GM12873 (cell line): Measurements from ENCODE around the gene STAP2.

ENCODE experiments used
- TF ChIP-seq, protein P1 (sequence below): IDR thresholded peaks from 2 replicates; pipeline ENCODE4 v1.5.1; 2012; ENCODE audit warnings: low read depth, mild to moderate bottlenecking, moderate library complexity, low read length, control low read depth; ENCODE audit not compliant: insufficient read depth; ENCODE audit errors: missing control alignments

The STAP2 gene

DNA sequence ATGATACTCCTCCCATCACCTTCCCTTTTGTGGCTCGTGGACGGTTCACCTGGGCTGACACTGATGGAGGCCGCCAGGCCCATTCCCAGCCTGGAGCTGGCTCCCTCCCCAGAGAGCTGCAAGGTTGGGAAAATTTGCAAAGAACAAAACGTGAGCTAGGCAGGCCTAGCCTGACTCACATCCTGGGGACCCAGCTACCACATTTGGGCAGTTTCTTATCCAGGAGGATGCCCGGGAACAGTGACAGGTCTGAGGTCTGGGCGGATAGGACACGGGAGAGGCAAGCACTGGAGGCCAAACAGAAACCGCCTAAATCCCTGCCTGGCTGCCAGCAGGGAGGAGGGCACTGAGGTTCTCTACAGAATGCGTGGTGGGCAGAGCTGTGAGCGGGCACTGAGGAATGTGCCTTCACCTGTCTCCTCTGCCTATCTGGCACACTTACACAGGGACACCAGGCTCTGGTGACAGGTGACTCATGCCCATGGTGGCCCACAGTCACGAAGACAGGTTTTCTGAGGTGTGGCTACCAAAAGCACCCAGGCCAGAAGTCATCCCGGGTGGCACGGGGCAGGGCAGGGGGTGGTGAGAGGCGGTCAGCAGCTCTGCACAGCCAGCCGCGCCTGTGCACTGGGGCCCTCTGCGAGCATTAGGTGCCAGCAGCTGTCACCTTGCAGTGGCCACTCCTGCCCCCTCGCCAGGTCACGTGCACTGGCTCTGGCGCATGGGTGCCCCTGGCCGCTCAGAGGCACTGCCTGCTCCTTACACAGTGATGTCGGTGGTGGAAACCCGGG is 38.6 kb upstream of the STAP2 start:
- TF ChIP-seq, protein P1, sequence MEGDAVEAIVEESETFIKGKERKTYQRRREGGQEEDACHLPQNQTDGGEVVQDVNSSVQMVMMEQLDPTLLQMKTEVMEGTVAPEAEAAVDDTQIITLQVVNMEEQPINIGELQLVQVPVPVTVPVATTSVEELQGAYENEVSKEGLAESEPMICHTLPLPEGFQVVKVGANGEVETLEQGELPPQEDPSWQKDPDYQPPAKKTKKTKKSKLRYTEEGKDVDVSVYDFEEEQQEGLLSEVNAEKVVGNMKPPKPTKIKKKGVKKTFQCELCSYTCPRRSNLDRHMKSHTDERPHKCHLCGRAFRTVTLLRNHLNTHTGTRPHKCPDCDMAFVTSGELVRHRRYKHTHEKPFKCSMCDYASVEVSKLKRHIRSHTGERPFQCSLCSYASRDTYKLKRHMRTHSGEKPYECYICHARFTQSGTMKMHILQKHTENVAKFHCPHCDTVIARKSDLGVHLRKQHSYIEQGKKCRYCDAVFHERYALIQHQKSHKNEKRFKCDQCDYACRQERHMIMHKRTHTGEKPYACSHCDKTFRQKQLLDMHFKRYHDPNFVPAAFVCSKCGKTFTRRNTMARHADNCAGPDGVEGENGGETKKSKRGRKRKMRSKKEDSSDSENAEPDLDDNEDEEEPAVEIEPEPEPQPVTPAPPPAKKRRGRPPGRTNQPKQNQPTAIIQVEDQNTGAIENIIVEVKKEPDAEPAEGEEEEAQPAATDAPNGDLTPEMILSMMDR, result no peak

DNA sequence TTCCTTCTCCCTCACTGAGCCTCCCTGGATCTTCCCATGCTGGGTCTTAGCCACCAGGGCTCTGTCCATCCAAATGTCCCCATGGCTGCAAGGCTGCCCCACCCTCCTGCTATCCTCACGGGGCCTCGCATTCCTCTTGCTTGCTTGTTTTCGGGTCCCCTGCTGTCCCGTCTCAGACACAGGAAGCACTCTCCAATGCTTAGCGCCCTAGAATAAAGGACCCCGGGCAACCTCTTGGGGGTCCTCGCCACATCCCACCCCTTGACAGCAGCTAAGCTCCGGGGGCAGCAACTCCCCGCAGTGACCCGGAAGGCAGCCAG is 38.0 kb upstream of the STAP2 start:
- TF ChIP-seq, protein P1, result no peak

DNA sequence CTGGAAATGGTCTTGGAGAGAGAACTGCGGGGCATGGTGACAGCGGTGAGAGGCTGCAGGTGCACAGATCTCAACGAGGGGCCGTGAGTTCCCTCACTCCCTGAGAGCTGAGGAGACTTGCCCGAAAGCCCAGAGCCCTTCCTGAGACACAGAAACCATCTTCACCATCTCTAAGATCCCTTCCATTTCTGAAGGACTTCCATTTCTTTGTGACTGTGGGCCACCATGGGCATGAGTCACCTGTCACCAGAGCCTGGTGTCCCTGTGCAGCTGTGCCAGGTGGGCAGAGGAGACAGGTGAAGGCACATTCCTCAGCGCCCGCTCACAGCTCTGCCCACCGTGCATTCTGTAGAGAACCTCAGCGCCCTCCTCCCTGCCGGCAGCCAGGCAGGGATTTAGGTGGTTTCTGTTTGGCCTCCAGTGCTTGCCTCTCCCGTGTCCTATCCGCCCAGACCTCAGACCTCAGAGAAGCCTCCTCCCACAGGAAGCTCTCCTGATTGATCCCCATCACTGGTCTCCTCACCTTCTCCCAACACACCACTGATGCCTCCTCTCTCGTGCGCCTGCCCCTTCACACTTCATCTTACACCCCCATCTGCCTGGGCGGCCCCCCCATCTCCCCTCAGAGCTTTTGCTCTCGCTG is 37.5 kb upstream of the STAP2 start:
- TF ChIP-seq, protein P1, result no peak

DNA sequence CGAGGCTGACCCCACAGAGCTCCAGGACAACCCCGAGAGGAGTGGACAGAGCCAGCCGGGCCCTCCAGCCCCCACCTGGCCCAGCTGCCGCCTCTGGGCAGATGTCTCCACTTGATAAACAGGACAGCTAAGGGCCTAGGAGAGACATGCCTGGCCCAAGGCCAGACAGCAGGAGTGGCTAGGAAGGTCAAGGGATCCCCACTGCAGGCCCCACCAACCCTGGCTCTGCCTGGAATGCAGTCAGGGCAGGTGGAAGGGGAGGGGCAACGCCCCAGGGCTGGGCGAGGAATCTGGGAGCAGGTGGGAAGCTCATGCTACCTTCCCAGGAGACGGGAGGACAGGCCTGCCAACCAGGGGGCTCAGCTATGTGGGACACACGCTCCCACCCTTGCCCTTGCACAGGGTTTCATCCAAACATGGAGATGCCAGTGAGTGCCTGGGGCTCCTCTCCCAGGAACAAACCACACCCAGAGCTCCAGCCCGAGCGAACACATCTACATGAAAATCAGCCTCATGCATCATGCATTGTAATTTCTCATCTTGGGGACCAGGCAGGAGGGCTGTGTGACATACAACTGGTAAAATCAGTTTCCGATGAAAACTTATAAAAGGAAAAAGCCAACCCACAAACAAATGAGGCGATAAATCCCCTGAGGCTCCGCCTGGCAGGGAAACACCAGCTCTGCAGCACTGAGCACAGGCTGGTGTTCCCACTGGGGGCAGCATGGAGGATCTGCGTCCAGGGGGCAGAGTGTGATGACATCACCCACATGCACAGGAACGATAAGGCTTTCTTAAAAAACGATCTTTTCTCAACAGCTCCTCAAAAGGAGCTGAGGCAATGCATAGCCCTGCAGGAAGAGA is 36.8 kb upstream of the STAP2 start:
- TF ChIP-seq, protein P1, result peak; percentile 66

DNA sequence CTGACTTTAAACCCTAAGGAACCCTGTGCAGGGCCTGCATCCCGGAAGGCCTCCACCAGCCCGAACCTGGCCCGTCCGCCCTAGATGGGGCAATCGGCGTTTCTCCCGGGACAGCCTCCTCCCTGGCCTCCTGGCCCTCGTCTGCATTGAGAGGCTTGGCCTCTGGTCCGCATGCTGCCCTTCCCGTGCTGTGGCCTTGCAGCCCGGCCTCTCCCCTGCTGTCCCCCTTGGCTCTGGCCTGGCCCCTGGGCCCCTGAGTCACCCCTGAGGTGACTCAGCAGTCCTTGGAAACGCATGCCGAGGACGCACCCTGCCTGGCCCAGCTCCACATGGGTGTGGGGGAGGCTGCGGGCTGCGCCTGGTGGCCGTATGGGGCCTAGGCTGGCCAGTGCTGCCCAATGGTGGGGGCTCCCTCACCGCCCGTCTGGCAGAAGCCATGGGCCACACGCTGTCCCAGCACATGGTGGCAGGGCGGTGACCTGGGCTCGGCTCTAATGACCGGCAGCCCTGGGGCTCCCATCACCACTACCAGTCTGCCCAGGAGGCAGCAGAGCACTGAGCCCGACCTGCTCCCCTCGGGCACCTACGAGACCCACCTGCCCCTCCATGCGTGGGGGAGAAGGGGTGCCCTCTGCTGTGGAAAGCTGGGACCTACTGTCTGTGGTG is 36.0 kb upstream of the STAP2 start:
- TF ChIP-seq, protein P1, result no peak

DNA sequence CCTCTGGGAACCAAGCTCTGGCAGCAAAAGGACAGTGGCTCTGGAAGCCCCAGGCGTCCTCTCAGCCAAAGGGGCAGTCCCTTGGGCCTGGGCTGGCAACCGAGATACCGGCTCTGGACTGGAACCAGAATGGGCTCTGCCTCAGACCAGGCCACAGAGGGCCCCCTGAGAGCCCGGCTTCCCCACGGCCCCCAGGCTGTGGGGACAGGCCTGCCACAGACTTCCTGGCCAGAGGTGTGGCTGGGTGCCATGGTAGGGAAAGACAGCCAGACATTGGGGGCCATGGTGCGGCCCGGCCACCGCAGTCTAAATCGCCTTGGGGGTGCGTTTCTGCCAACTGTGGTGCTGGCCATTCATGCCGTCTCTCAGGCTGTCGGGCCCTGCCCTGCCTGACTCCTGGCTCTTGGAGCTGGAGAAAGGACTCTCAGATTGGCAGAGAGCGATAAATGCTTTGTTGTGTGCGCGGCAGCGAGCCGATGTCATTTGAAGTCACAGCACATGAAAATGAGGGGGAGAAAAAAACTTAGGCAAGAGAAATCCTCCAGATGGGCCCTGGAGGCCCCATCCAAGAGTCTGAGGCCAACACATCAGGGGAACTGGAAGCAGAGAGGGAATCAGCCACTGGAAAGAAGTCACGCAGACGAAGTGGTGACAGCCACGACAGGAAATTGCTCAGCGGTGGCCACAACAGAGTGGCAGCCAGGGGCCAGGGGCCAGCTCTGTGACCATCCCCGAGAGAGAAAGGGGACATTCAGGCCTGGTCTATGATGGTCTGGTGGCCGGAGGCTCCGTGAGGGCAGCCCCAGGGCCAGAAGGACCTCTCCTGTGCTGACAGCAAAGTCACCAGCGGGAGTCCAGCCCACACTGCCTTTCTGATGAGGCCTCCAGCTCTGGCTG is 35.2 kb upstream of the STAP2 start:
- TF ChIP-seq, protein P1, result no peak
